Epidermal melanocyte (primary cell): ENCODE data around the gene SCGB1D4.

ENCODE experiments used
- DNase-seq: peaks from one replicate; pipeline ENCODE4 v3.0.0; 2011; ENCODE audit warnings: low spot score; ENCODE audit not compliant: insufficient read length

SCGB1D4 gene

GRCh38 chr11:62280452-62280851 is 18.4 kb downstream of the SCGB1D4 start:
- DNase-seq: no peak

DNA sequence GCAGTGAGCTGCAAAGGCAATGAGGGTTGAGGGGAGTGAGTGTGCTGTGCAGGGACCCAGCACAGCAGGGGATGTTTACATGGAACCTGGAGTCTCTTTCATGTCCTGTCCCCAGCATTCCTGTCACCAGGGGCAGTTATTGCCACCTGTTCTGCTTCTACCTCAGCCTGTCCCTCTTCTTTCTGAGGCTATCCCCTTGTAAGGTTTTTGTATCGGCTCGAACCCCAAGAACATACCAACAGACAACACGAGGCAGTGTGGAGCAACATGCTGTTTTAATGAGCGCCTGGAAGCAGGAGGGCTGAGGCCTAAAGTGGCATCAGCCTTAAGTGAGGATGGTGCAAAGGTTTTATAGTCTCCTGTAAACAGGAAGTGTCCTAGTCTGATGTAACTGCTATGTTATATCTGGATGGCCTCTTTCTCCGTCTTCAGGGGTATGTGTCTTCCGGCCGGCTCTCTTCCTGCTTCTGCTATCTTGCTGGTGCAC is 25.0 kb downstream of the SCGB1D4 start:
- DNase-seq: no peak

DNA sequence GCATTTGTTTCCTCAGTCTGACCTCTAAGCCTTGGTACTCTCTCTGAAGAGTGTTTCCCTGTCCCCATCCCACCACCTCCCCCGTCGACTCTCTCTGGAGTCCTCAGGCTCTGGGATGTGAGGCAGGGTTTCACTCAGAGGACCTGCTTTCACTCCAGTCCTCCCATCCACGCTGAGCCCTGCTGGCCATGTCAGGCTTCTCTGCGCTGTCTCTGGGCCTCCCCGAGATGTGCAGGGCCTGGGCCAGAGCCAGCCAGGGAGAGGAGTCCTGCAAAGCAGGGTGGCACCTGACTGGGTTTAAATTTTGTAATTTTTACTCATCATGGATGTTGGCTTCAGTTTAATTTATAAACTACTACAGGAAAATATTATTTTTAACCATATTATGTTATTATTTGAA is 25.6 kb downstream of the SCGB1D4 start:
- DNase-seq: no peak

- no peak for DNase-seq
Observed at GRCh38 chr11:62269654-62270278, 29.1 kb downstream of the SCGB1D4 start, which contains the start of gene SCGB2A2. Gene SCGB2A2 (plus strand): TSS chr11:62270158. CDS start chr11:62270217, 59 bp downstream.

GRCh38 chr11:62267576-62267975 is 31.3 kb downstream of the SCGB1D4 start:
- DNase-seq: no peak

DNA sequence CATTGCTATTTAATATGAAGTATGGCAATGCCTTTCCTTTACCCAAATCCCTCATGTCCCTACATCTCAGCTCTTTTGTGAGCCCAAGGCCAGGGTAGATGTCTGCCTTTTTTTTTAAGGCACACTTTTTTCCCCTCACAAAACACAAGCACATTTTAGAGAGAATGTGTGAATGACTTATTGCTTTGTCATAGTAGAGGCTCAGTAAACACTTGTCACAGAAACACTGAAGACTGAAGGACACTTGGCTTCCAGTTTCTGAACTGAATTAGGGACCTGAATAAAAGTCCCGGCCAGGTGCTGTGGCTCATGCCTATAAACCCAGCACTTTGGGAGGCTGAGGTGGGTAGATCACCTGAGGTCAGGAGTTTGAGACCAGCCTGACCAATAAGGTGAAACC is 31.8 kb downstream of the SCGB1D4 start:
- DNase-seq: no peak

DNA sequence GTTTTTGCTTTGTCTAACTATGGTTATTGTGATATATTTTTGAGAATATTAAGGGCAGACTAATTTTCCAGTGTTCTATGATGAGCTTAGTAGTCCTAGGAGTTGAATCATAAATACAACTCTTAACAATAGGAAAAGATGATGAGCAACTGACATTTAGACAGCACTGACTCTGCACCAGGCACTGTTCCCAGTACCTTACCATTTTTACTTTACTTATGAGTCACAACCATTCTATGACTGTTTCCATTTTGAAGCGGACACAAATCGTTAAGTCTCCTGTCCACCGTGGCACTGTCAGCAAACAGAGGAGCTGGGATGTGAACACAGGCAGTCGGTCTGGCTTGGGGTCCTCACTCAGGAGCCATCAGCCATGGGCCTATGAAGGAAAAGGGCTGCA is 32.3 kb downstream of the SCGB1D4 start:
- no peak for DNase-seq

- DNase-seq: no peak
Observed at GRCh38 chr11:62264004-62264403, 34.9 kb downstream of the SCGB1D4 start.

- no peak for DNase-seq
Observed at GRCh38 chr11:62260261-62260953, 38.5 kb downstream of the SCGB1D4 start.

GRCh38 chr11:62256281-62256680 is 42.6 kb downstream of the SCGB1D4 start:
- no peak for DNase-seq

- no peak for DNase-seq
Observed at GRCh38 chr11:62253999-62254542, 44.8 kb downstream of the SCGB1D4 start.

- no peak for DNase-seq
Observed at GRCh38 chr11:62251698-62252097, 47.2 kb downstream of the SCGB1D4 start.
